GM23338 (cell line): ENCODE data around the gene MAPK6. TPM values are rescaled to one million over a fixed set of nuclear protein-coding genes. Genes with fewer than 3 reads are reported as not detected.

Experiments used
- ATAC-seq: fragments of 200-7000 bp; cut with Tn5 transposase; 3 replicates; pipeline ENCODE4 v1.9.1; 2020
- DNase-seq: peaks from one replicate; pipeline ENCODE4 v3.0.0-alpha.2; 2015; ENCODE audit warnings: low spot score
- H2AFZ ChIP-seq: fragments of 200-600 bp; sonication (generic); 2 replicates; pipeline ENCODE4 v1.8.0; 2016; ENCODE audit warnings: antibody characterized with exemption, mild to moderate bottlenecking, moderate library complexity
- H3F3A ChIP-seq: fragments of 200-600 bp; sonication (generic); replicated peaks from 2 replicates; pipeline ENCODE4 v1.8.0; 2017; ENCODE audit warnings: antibody characterized with exemption, mixed run types, low read depth
- H3K27ac ChIP-seq: fragments of 200-600 bp; sonication (generic); 2 replicates; pipeline ENCODE4 v1.6.1; 2016; ENCODE audit warnings: low read depth
- H3K27me3 ChIP-seq: fragments of 200-600 bp; sonication (generic); 2 replicates; pipeline ENCODE4 v1.8.0; 2016; ENCODE audit warnings: mild to moderate bottlenecking, mixed run types, moderate library complexity; ENCODE audit not compliant: insufficient read depth
- H3K36me3 ChIP-seq: fragments of 200-600 bp; sonication (generic); 2 replicates; pipeline ENCODE4 v1.8.0; 2016; ENCODE audit warnings: mild to moderate bottlenecking; ENCODE audit not compliant: insufficient read depth
- H3K4me1 ChIP-seq: fragments of 200-600 bp; sonication (generic); 2 replicates; pipeline ENCODE4 v1.8.0; 2016; ENCODE audit warnings: mild to moderate bottlenecking, moderate library complexity; ENCODE audit not compliant: insufficient read depth
- H3K4me2 ChIP-seq: fragments of 200-600 bp; sonication (generic); 2 replicates; pipeline ENCODE4 v1.7.1; 2017; ENCODE audit warnings: mixed run types
- H3K4me3 ChIP-seq: fragments of 200-600 bp; sonication (generic); 2 replicates; pipeline ENCODE4 v1.6.1; 2016; ENCODE audit warnings: mixed run types
- H3K79me2 ChIP-seq: fragments of 200-600 bp; sonication (generic); replicated peaks from 2 replicates; pipeline ENCODE4 v1.8.0; 2017; ENCODE audit warnings: mild to moderate bottlenecking; ENCODE audit not compliant: insufficient read depth
- H3K9me2 ChIP-seq: fragments of 200-600 bp; sonication (generic); 2 replicates; pipeline ENCODE4 v1.8.0; 2017; ENCODE audit not compliant: insufficient read depth
- H4K20me1 ChIP-seq: fragments of 200-600 bp; sonication (generic); replicated peaks from 2 replicates; pipeline ENCODE4 v1.8.0; 2017; ENCODE audit warnings: mild to moderate bottlenecking; ENCODE audit not compliant: insufficient read depth
- H3K27ac Mint-ChIP-seq: 2 replicates; pipeline ENCODE4 v1.8.0; 2020; ENCODE audit warnings: inconsistent platforms, mild to moderate bottlenecking, moderate library complexity, mixed read lengths
- H3K27me3 Mint-ChIP-seq: 3 replicates; pipeline ENCODE4 v1.8.0; 2022; ENCODE audit warnings: low read depth, mild to moderate bottlenecking, moderate library complexity, mixed read lengths, inconsistent platforms; ENCODE audit not compliant: insufficient read depth, poor library complexity
- H3K36me3 Mint-ChIP-seq: 3 replicates; pipeline ENCODE4 v1.8.0; 2021; ENCODE audit warnings: low read depth, mild to moderate bottlenecking, inconsistent platforms, moderate library complexity, mixed read lengths
- H3K4me1 Mint-ChIP-seq: 3 replicates; pipeline ENCODE4 v1.8.0; 2020; ENCODE audit warnings: mild to moderate bottlenecking, inconsistent platforms, mixed read lengths
- H3K4me3 Mint-ChIP-seq: 3 replicates; pipeline ENCODE4 v1.8.0; 2021; ENCODE audit warnings: moderate library complexity, mild to moderate bottlenecking, inconsistent platforms, mixed read lengths
- H3K9me3 Mint-ChIP-seq: 3 replicates; pipeline ENCODE4 v1.8.0; 2020; ENCODE audit warnings: moderate library complexity, mild to moderate bottlenecking, inconsistent platforms, mixed read lengths
- CREB1 ChIP-seq: fragments of 250-450 bp; sonication (Bioruptor Pico); IDR thresholded peaks from 2 replicates; pipeline ENCODE4 v1.5.0; 2020; ENCODE audit warnings: low read depth, mild to moderate bottlenecking, moderate library complexity
- EZH2 ChIP-seq: fragments of 200-600 bp; sonication (generic); IDR thresholded peaks from one replicate; pipeline ENCODE4 v1.8.0; 2017; ENCODE audit warnings: antibody characterized with exemption, mild to moderate bottlenecking, low read depth; ENCODE audit not compliant: unreplicated experiment
- EZH2phosphoT487 ChIP-seq: fragments of 200-600 bp; sonication (generic); IDR thresholded peaks from one replicate; pipeline ENCODE4 v1.8.1; 2018; ENCODE audit warnings: antibody characterized with exemption; ENCODE audit not compliant: unreplicated experiment
- JUNB ChIP-seq: IDR thresholded peaks from one replicate; pipeline ENCODE4 v1.6.1; 2016; ENCODE audit warnings: antibody characterized with exemption; ENCODE audit not compliant: unreplicated experiment
- NANOG ChIP-seq: IDR thresholded peaks from 2 replicates; pipeline ENCODE4 v1.6.1; 2016; ENCODE audit warnings: antibody characterized with exemption, borderline replicate concordance
- POLR2AphosphoS5 ChIP-seq: IDR thresholded peaks from 2 replicates; pipeline ENCODE4 v1.6.1; 2016; ENCODE audit warnings: antibody characterized with exemption, low read depth
- STAT1 ChIP-seq: IDR thresholded peaks from one replicate; pipeline ENCODE4 v1.6.1; 2016; ENCODE audit warnings: antibody characterized with exemption; ENCODE audit not compliant: unreplicated experiment
- ZNF114 ChIP-seq: fragments of 250-450 bp; sonication (Bioruptor Pico); IDR thresholded peaks from 2 replicates; pipeline ENCODE4 v1.5.0; 2020; ENCODE audit warnings: mild to moderate bottlenecking, moderate library complexity
- ZNF331 ChIP-seq: fragments of 250-450 bp; sonication (Bioruptor Pico); IDR thresholded peaks from 2 replicates; pipeline ENCODE4 v1.5.0; 2020; ENCODE audit warnings: low read depth, mild to moderate bottlenecking, moderate library complexity
- polyA plus RNA-seq: library from polyadenylated mRNA; unstranded; fragments of >200 nt; fragmentation: Nextera tagmentation; extraction: Ambion mirVana; gene quantifications from 2 replicates; pipeline ENCODE4 v1.2.1, GENCODE V29; 2016
- total RNA-seq: library from RNA; depleted of rRNA; stranded (reverse); fragments of >200 nt; shearing (Covaris generic); gene quantifications from 2 replicates; pipeline ENCODE4 v1.2.3, GENCODE V29; 2014
- TF ChIP-seq, protein P1 (sequence below), 2 experiments: fragments of 200-600 bp in 1 of 2; sonication (generic) in 1 of 2; conservative IDR thresholded peaks; 2 replicates each; pipeline versions ENCODE4 v1.5.1 to v1.6.1; 2016 to 2017; ENCODE audit warnings: antibody characterized with exemption in 2 of 2, low read depth in 2 of 2, mild to moderate bottlenecking in 2 of 2, moderate library complexity in 1 of 2
- TF ChIP-seq, protein P2 (sequence below): fragments of 250-450 bp; sonication (Bioruptor Pico); IDR thresholded peaks from 2 replicates; pipeline ENCODE4 v1.5.0; 2020; ENCODE audit warnings: mild to moderate bottlenecking, moderate library complexity
- TF ChIP-seq, protein P3 (sequence below): IDR thresholded peaks from one replicate; pipeline ENCODE4 v1.6.1; 2018; ENCODE audit warnings: antibody characterized with exemption; ENCODE audit not compliant: unreplicated experiment
- TF ChIP-seq, protein P4 (sequence below): IDR thresholded peaks from 2 replicates; pipeline ENCODE4 v1.6.1; 2016; ENCODE audit warnings: antibody characterized with exemption

Gene MAPK6
- total and polyA plus RNA-seq, 2 experiments from 2014 or later = 40.9 to 92.3 TPM

- H3K4me1 Mint-ChIP-seq = peaks cover 4% of the 10 kb centered on the region; the same call in 1 of the 3 replicates
- H3K4me1 ChIP-seq = no peaks in the 10 kb centered on the region
- no peak overlapping the region for H2AFZ ChIP-seq
- no peak overlapping the region for H3K4me3 ChIP-seq
- no peak overlapping the region for H3K4me3 Mint-ChIP-seq
- ATAC-seq = no peak
- H3K27me3 Mint-ChIP-seq = peaks cover 2% of the 10 kb centered on the region
- DNase-seq = no peak
- no peaks in the 10 kb centered on the region for H3F3A ChIP-seq
- H3K27me3 ChIP-seq = no peaks in the 10 kb centered on the region
- TF ChIP-seq EZH2 = no peak
- TF ChIP-seq CREB1 = no peak
- TF ChIP-seq STAT1 = no peak
- TF ChIP-seq, protein P1, sequence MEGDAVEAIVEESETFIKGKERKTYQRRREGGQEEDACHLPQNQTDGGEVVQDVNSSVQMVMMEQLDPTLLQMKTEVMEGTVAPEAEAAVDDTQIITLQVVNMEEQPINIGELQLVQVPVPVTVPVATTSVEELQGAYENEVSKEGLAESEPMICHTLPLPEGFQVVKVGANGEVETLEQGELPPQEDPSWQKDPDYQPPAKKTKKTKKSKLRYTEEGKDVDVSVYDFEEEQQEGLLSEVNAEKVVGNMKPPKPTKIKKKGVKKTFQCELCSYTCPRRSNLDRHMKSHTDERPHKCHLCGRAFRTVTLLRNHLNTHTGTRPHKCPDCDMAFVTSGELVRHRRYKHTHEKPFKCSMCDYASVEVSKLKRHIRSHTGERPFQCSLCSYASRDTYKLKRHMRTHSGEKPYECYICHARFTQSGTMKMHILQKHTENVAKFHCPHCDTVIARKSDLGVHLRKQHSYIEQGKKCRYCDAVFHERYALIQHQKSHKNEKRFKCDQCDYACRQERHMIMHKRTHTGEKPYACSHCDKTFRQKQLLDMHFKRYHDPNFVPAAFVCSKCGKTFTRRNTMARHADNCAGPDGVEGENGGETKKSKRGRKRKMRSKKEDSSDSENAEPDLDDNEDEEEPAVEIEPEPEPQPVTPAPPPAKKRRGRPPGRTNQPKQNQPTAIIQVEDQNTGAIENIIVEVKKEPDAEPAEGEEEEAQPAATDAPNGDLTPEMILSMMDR (conservative IDR thresholded peaks at IDR 0.05; ENCODE audit: low read depth in 2 of 2) = no peak
- TF ChIP-seq, protein P2, sequence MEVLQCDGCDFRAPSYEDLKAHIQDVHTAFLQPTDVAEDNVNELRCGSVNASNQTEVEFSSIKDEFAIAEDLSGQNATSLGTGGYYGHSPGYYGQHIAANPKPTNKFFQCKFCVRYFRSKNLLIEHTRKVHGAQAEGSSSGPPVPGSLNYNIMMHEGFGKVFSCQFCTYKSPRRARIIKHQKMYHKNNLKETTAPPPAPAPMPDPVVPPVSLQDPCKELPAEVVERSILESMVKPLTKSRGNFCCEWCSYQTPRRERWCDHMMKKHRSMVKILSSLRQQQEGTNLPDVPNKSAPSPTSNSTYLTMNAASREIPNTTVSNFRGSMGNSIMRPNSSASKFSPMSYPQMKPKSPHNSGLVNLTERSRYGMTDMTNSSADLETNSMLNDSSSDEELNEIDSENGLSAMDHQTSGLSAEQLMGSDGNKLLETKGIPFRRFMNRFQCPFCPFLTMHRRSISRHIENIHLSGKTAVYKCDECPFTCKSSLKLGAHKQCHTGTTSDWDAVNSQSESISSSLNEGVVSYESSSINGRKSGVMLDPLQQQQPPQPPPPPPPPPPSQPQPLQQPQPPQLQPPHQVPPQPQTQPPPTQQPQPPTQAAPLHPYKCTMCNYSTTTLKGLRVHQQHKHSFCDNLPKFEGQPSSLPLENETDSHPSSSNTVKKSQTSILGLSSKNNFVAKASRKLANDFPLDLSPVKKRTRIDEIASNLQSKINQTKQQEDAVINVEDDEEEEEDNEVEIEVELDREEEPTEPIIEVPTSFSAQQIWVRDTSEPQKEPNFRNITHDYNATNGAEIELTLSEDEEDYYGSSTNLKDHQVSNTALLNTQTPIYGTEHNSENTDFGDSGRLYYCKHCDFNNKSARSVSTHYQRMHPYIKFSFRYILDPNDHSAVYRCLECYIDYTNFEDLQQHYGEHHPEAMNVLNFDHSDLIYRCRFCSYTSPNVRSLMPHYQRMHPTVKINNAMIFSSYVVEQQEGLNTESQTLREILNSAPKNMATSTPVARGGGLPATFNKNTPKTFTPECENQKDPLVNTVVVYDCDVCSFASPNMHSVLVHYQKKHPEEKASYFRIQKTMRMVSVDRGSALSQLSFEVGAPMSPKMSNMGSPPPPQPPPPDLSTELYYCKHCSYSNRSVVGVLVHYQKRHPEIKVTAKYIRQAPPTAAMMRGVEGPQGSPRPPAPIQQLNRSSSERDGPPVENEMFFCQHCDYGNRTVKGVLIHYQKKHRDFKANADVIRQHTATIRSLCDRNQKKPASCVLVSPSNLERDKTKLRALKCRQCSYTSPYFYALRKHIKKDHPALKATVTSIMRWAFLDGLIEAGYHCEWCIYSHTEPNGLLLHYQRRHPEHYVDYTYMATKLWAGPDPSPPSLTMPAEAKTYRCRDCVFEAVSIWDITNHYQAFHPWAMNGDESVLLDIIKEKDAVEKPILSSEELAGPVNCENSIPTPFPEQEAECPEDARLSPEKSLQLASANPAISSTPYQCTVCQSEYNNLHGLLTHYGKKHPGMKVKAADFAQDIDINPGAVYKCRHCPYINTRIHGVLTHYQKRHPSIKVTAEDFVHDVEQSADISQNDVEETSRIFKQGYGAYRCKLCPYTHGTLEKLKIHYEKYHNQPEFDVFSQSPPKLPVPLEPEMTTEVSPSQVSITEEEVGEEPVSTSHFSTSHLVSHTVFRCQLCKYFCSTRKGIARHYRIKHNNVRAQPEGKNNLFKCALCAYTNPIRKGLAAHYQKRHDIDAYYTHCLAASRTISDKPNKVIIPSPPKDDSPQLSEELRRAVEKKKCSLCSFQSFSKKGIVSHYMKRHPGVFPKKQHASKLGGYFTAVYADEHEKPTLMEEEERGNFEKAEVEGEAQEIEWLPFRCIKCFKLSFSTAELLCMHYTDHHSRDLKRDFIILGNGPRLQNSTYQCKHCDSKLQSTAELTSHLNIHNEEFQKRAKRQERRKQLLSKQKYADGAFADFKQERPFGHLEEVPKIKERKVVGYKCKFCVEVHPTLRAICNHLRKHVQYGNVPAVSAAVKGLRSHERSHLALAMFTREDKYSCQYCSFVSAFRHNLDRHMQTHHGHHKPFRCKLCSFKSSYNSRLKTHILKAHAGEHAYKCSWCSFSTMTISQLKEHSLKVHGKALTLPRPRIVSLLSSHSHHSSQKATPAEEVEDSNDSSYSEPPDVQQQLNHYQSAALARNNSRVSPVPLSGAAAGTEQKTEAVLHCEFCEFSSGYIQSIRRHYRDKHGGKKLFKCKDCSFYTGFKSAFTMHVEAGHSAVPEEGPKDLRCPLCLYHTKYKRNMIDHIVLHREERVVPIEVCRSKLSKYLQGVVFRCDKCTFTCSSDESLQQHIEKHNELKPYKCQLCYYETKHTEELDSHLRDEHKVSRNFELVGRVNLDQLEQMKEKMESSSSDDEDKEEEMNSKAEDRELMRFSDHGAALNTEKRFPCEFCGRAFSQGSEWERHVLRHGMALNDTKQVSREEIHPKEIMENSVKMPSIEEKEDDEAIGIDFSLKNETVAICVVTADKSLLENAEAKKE (CRISPR knock-in tag) = no peak
- no peak for TF ChIP-seq ZNF331
- no peak for TF ChIP-seq ZNF114 (CRISPR knock-in tag)
- no peak for TF ChIP-seq POLR2AphosphoS5
- TF ChIP-seq NANOG = no peak
- TF ChIP-seq JUNB = no peak
- TF ChIP-seq, protein P3, sequence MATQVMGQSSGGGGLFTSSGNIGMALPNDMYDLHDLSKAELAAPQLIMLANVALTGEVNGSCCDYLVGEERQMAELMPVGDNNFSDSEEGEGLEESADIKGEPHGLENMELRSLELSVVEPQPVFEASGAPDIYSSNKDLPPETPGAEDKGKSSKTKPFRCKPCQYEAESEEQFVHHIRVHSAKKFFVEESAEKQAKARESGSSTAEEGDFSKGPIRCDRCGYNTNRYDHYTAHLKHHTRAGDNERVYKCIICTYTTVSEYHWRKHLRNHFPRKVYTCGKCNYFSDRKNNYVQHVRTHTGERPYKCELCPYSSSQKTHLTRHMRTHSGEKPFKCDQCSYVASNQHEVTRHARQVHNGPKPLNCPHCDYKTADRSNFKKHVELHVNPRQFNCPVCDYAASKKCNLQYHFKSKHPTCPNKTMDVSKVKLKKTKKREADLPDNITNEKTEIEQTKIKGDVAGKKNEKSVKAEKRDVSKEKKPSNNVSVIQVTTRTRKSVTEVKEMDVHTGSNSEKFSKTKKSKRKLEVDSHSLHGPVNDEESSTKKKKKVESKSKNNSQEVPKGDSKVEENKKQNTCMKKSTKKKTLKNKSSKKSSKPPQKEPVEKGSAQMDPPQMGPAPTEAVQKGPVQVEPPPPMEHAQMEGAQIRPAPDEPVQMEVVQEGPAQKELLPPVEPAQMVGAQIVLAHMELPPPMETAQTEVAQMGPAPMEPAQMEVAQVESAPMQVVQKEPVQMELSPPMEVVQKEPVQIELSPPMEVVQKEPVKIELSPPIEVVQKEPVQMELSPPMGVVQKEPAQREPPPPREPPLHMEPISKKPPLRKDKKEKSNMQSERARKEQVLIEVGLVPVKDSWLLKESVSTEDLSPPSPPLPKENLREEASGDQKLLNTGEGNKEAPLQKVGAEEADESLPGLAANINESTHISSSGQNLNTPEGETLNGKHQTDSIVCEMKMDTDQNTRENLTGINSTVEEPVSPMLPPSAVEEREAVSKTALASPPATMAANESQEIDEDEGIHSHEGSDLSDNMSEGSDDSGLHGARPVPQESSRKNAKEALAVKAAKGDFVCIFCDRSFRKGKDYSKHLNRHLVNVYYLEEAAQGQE = no peak
- TF ChIP-seq, protein P4, sequence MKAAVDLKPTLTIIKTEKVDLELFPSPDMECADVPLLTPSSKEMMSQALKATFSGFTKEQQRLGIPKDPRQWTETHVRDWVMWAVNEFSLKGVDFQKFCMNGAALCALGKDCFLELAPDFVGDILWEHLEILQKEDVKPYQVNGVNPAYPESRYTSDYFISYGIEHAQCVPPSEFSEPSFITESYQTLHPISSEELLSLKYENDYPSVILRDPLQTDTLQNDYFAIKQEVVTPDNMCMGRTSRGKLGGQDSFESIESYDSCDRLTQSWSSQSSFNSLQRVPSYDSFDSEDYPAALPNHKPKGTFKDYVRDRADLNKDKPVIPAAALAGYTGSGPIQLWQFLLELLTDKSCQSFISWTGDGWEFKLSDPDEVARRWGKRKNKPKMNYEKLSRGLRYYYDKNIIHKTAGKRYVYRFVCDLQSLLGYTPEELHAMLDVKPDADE = no peak
- no peak for TF ChIP-seq EZH2phosphoT487
- H3K9me2 ChIP-seq = no peaks in the 10 kb centered on the region
- no peaks in the 10 kb centered on the region for H3K9me3 Mint-ChIP-seq
- H3K4me2 ChIP-seq = no peak overlapping the region
- no peaks in the 10 kb centered on the region for H3K79me2 ChIP-seq
- no peaks in the 10 kb centered on the region for H4K20me1 ChIP-seq
- no peaks in the 10 kb centered on the region for H3K36me3 Mint-ChIP-seq
- H3K27ac Mint-ChIP-seq = no peak overlapping the region
- H3K27ac ChIP-seq = no peak overlapping the region
- H3K36me3 ChIP-seq = no peaks in the 10 kb centered on the region
Observed at GRCh38 chr15:51982770-51983103, 36.3 kb upstream of the MAPK6 start.
